ENCODE measurements around the gene EZR.
"Not testable (repeated sequence)": the region's sequence is repeated elsewhere in the genome, so short reads cannot be mapped to it uniquely, and the experiment has no call there.

GRCh38 chr6:158823616-158824015 lies 4.4 kb upstream of the EZR start:
- TF ChIP-seq CTCF (IDR thresholded peaks at IDR 0.05); EZH2 (IDR thresholded peaks at IDR 0.05; ENCODE audit: borderline replicate concordance, insufficient read depth, low read depth, low read length, poor library complexity, severe bottlenecking): not testable (repeated sequence)
